AG04449 (cell line): ENCODE data around the gene COMMD6.

Experiments
- CTCF ChIA-PET: fragments of 350-600 bp; formaldehyde crosslinking; extraction: SDS; loops from one replicate; lab custom pipeline; 2021; ENCODE audit warnings: antibody characterized with exemption; lab: Yijun Ruan, JAX
- POLR2A ChIA-PET: fragments of 400-600, 350-600 bp; formaldehyde crosslinking; extraction: SDS; loops from one replicate; lab custom pipeline; 2020; ENCODE audit warnings: antibody characterized with exemption, inconsistent platforms; lab: Yijun Ruan, JAX
- DNase-seq: peaks from one replicate; pipeline ENCODE4 v3.0.0-alpha.2; 2010; ENCODE audit warnings: low read depth, low spot score
- H3K4me3 ChIP-seq: 2 replicates; pipeline ENCODE4 v1.5.1; 2011; ENCODE audit warnings: low read depth, mild to moderate bottlenecking, control low read depth, low read length
- TF ChIP-seq, protein P1 (sequence below): IDR thresholded peaks from one replicate; pipeline ENCODE4 v1.5.1; 2011; ENCODE audit warnings: mild to moderate bottlenecking, moderate library complexity, low read length, control low read depth, inconsistent platforms; ENCODE audit not compliant: insufficient read depth; ENCODE audit errors: missing control alignments

The COMMD6 gene

DNA sequence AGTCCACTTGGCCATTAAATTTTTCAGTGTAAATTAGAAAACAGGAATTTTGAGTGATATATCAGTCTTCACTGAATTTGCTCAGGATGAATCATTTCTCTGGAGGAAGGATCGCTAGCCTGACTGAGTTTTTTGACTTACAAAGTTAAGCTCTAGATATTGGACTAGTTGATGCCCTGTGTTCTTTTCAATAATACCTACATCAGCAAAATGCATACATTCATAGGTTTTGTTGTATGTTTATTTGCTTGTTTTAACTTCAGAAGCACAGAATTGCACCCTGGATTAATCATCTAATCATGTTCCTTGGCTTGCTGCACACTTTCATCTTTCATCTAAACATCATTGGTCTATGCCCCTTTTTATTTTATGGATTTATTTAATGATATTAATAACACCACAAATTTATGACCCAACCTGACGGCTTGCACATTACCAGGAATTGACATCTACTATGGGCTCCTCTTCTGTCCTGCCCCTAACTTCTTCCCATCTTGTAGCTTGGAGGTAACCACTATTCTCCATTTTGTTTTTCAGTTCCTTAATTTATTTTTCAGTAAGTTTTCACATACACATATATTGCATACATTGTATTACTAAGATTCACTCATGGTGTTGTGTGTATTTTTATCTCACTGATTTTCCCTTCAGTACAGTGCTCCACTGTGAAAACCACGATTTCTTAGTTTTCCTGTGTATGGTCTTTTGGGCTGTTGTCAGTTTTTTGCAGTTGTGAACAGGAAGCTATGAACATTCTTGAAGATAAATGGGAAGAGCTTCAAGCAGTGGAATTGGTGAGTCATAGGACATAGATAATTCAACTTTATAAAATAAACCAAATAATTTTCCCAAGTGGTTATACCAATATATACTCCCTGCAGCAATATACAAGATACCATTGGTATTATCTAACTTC lies 23.3 kb downstream of the COMMD6 start:
- CTCF ChIA-PET = interaction anchor here (1.6 to 3.0 kb wide), 3 partner anchors 9 to 22 kb away, joined by 4 to 16 read pairs (median 5); partner anchors contain the start of gene COMMD6
- DNase-seq = no peak
- TF ChIP-seq, protein P1, sequence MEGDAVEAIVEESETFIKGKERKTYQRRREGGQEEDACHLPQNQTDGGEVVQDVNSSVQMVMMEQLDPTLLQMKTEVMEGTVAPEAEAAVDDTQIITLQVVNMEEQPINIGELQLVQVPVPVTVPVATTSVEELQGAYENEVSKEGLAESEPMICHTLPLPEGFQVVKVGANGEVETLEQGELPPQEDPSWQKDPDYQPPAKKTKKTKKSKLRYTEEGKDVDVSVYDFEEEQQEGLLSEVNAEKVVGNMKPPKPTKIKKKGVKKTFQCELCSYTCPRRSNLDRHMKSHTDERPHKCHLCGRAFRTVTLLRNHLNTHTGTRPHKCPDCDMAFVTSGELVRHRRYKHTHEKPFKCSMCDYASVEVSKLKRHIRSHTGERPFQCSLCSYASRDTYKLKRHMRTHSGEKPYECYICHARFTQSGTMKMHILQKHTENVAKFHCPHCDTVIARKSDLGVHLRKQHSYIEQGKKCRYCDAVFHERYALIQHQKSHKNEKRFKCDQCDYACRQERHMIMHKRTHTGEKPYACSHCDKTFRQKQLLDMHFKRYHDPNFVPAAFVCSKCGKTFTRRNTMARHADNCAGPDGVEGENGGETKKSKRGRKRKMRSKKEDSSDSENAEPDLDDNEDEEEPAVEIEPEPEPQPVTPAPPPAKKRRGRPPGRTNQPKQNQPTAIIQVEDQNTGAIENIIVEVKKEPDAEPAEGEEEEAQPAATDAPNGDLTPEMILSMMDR = no peak
- POLR2A ChIA-PET = interaction anchor here (0.7 kb wide), 1 partner anchor 29 kb away, joined by 3 read pairs; no protein-coding TSS in a partner anchor
- no peak overlapping the region for H3K4me3 ChIP-seq

GRCh38 chr13:75513271-75513670 lies 24.4 kb downstream of the COMMD6 start:
- POLR2A ChIA-PET = no interaction called here
- H3K4me3 ChIP-seq = no peak overlapping the region
- DNase-seq = no peak
- TF ChIP-seq, protein P1 = no peak
- CTCF ChIA-PET = interaction anchor here (1.6 to 3.0 kb wide), 3 partner anchors 10 to 23 kb away, joined by 4 to 16 read pairs (median 5); partner anchors contain the start of gene COMMD6

- DNase-seq = no peak
- ChIA-PET POLR2A (no interaction called here), CTCF (interaction anchor here (3.0 kb wide), 1 partner anchor 24 kb away, joined by 16 read pairs; the partner anchor contains the start of gene COMMD6)
- no peak overlapping the region for H3K4me3 ChIP-seq
- TF ChIP-seq, protein P1 = no peak
Observed at GRCh38 chr13:75512253-75512652, 25.4 kb downstream of the COMMD6 start.

DNA sequence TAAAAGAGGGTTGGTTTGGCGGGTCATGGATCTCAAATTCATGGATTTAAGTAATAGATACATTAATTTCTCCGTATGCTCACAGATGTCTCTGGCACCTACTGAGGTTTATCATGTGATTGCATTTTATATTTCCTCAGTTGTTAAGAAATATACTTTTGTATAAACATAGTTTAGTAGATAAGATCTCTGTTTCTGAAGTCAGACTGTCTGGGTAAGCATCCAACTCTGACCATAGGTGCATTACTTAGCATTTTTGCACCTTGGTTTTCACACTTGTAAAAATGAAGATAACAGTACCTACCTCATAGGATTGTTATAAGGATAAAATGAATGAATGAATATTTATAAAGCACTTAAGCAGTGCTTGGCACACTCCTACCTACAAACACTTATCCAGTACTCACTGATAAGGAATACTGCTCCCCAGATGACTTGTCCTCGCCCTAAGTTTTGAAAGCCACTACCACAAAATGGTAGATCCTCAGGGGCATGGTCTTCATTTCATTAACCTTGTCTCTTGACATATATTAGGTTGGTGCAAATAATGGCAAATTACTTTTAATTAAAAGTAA lies 26.5 kb downstream of the COMMD6 start:
- TF ChIP-seq, protein P1 = no peak
- no peak for DNase-seq
- H3K4me3 ChIP-seq = no peak overlapping the region
- CTCF ChIA-PET = no interaction called here
- POLR2A ChIA-PET = no interaction called here

- DNase-seq = no peak
- H3K4me3 ChIP-seq = no peak overlapping the region
- ChIA-PET POLR2A (no interaction called here), CTCF (no interaction called here)
- TF ChIP-seq, protein P1 = no peak
Observed at GRCh38 chr13:75508002-75508548, 29.6 kb downstream of the COMMD6 start.
